Sigmoid colon (tissue), 4 donors: ENCODE measurements around the gene C10orf53.

Source experiments
- EP300 ChIP-seq, 4 donors: sonication (generic); formaldehyde crosslinking; IDR thresholded peaks; one replicate each; pipeline ENCODE4 v1.6.1; 2017; ENCODE audit warnings: antibody characterized with exemption in 4 of 4
- POLR2A ChIP-seq, 2 donors: fragments of 450-650 bp; IDR thresholded peaks; one replicate each; pipeline ENCODE4 v1.6.1; 2016; ENCODE audit warnings: antibody characterized with exemption in 2 of 2, mild to moderate bottlenecking in 2 of 2, moderate library complexity in 2 of 2
- POLR2AphosphoS5 ChIP-seq, 4 donors: sonication (generic); formaldehyde crosslinking; IDR thresholded peaks; one replicate each; pipeline ENCODE4 v1.6.1; 2017; ENCODE audit warnings: antibody characterized with exemption in 4 of 4
- TF ChIP-seq, protein P1 (sequence below), 4 experiments: fragments of 450-650 bp in 3 of 4; fragments of 200-600 bp in 1 of 4; IDR thresholded peaks; one replicate each; pipeline ENCODE4 v1.5.1; 2016 to 2019; ENCODE audit warnings: antibody characterized with exemption in 4 of 4, mild to moderate bottlenecking in 3 of 4, moderate library complexity in 2 of 4

DNA sequence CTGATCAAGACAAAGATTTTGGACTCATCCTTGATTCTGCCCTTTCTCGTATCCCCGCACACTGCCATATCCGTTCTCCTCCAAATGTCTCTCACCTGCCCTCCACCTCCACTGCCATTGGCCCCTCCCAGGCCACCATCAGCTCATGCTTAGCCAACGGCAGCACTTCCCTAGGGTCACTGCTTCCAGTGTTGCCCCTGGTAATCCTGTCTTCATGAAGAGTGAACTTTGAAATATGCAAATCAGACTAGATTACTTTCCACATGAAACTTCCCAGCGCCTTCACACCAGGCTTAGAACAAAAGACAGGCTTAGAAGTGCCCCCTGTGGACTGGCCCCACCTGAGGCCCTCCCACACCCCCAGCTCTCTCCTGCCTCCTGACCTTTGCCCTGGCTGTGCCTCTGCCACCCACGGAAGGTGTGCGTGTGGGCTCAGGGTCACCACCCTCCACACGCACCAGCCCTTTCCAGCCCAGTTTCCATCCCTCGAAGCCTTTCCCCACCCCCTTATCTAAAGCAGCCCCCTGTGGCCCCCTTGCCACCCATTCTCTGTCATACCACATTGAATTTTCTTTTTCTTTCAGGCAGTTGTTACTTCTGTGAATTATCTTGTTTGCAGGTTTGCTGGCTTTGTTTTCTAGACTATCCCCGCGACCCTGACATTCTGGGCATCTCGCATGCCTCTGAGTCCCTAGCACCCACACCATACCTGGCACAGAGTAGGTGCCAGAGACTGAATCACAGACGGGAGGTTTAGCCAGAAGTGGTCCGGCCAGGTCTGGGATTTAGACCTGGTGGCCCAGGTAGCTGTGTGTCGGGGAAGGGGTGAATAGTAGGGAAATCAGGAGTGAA is 26.8 kb upstream of the C10orf53 start:
- TF ChIP-seq, protein P1, sequence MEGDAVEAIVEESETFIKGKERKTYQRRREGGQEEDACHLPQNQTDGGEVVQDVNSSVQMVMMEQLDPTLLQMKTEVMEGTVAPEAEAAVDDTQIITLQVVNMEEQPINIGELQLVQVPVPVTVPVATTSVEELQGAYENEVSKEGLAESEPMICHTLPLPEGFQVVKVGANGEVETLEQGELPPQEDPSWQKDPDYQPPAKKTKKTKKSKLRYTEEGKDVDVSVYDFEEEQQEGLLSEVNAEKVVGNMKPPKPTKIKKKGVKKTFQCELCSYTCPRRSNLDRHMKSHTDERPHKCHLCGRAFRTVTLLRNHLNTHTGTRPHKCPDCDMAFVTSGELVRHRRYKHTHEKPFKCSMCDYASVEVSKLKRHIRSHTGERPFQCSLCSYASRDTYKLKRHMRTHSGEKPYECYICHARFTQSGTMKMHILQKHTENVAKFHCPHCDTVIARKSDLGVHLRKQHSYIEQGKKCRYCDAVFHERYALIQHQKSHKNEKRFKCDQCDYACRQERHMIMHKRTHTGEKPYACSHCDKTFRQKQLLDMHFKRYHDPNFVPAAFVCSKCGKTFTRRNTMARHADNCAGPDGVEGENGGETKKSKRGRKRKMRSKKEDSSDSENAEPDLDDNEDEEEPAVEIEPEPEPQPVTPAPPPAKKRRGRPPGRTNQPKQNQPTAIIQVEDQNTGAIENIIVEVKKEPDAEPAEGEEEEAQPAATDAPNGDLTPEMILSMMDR (IDR thresholded peaks at IDR 0.05) = no peak
- TF ChIP-seq POLR2A (IDR thresholded peaks at IDR 0.05) = no peak
- TF ChIP-seq POLR2AphosphoS5 (IDR thresholded peaks at IDR 0.05) = no peak
- TF ChIP-seq EP300 (IDR thresholded peaks at IDR 0.05) = no peak
